Measurements from ENCODE around the gene BSG.

Gene BSG

GRCh38 chr19:610801-611480 lies 38.5 kb downstream of the BSG start:
- H3K4me3 ChIP-seq (ENCODE audit: low read depth, low read length) = peak overlapping the region; percentile 30; the same call in 1 of the 2 replicates

GRCh38 chr19:611481-611868 lies 39.1 kb downstream of the BSG start:
- no peak overlapping the region for H3K4me3 ChIP-seq (ENCODE audit: low read depth, low read length)

More at GRCh38 chr19:610801-611480, 38.5 kb downstream of the BSG start:
- Histone ChIP-seq H3K36me3 (ENCODE audit: control insufficient read depth, insufficient read depth, low read length) (peaks cover 16% of the 10 kb centered on the region), H3K9ac (ENCODE audit: low read length) (peak overlapping the region; percentile 71), H3K9me3 (ENCODE audit: control insufficient read depth, insufficient read depth, low read depth, low read length) (no peaks in the 10 kb centered on the region), H3K27me3 (ENCODE audit: control insufficient read depth, insufficient read depth, low read length) (no peaks in the 10 kb centered on the region), H3K4me1 (ENCODE audit: control insufficient read depth, insufficient read depth, low read length) (peaks cover 9% of the 10 kb centered on the region; the same call in 1 of the 2 replicates), H3K27ac (ENCODE audit: low read depth, low read length) (peak overlapping the region; percentile 11; the same call in 1 of the 2 replicates)

GRCh38 chr19:612941-613340 lies 40.5 kb downstream of the BSG start:
- Histone ChIP-seq H3K27me3 (ENCODE audit: control insufficient read depth, insufficient read depth, low read length) (no peaks in the 10 kb centered on the region), H3K9me3 (ENCODE audit: control insufficient read depth, insufficient read depth, low read depth, low read length) (no peaks in the 10 kb centered on the region), H3K4me3 (ENCODE audit: low read depth, low read length) (no peak overlapping the region), H3K36me3 (ENCODE audit: control insufficient read depth, insufficient read depth, low read length) (peaks cover 24% of the 10 kb centered on the region), H3K27ac (ENCODE audit: low read depth, low read length) (no peak overlapping the region), H3K4me1 (ENCODE audit: control insufficient read depth, insufficient read depth, low read length) (peaks cover 9% of the 10 kb centered on the region; the same call in 1 of the 2 replicates), H3K9ac (ENCODE audit: low read length) (no peak overlapping the region)

More at GRCh38 chr19:611481-611868, 39.1 kb downstream of the BSG start:
- Histone ChIP-seq H3K27ac (ENCODE audit: low read depth, low read length) (no peak overlapping the region), H3K9me3 (ENCODE audit: control insufficient read depth, insufficient read depth, low read depth, low read length) (no peaks in the 10 kb centered on the region), H3K36me3 (ENCODE audit: control insufficient read depth, insufficient read depth, low read length) (peaks cover 16% of the 10 kb centered on the region), H3K9ac (ENCODE audit: low read length) (peak overlapping the region; percentile 71), H3K27me3 (ENCODE audit: control insufficient read depth, insufficient read depth, low read length) (no peaks in the 10 kb centered on the region), H3K4me1 (ENCODE audit: control insufficient read depth, insufficient read depth, low read length) (peaks cover 9% of the 10 kb centered on the region; the same call in 1 of the 2 replicates)

GRCh38 chr19:613732-614567 lies 41.6 kb downstream of the BSG start:
- no peaks in the 10 kb centered on the region for H3K9me3 ChIP-seq (ENCODE audit: control insufficient read depth, insufficient read depth, low read depth, low read length)
- H3K36me3 ChIP-seq (ENCODE audit: control insufficient read depth, insufficient read depth, low read length) = peaks cover 34% of the 10 kb centered on the region
- H3K4me1 ChIP-seq (ENCODE audit: control insufficient read depth, insufficient read depth, low read length) = peaks cover 9% of the 10 kb centered on the region; the same call in 1 of the 2 replicates
- H3K4me3 ChIP-seq (ENCODE audit: low read depth, low read length) = no peak overlapping the region
- no peaks in the 10 kb centered on the region for H3K27me3 ChIP-seq (ENCODE audit: control insufficient read depth, insufficient read depth, low read length)
- no peak overlapping the region for H3K9ac ChIP-seq (ENCODE audit: low read length)
- no peak overlapping the region for H3K27ac ChIP-seq (ENCODE audit: low read depth, low read length)

GRCh38 chr19:615619-616018 lies 43.2 kb downstream of the BSG start:
- H3K4me1 ChIP-seq (ENCODE audit: control insufficient read depth, insufficient read depth, low read length) = peaks cover 9% of the 10 kb centered on the region; the same call in 1 of the 2 replicates

GRCh38 chr19:616062-616700 lies 43.8 kb downstream of the BSG start:
- Histone ChIP-seq H3K27me3 (ENCODE audit: control insufficient read depth, insufficient read depth, low read length) (no peaks in the 10 kb centered on the region), H3K9ac (ENCODE audit: low read length) (no peak overlapping the region), H3K9me3 (ENCODE audit: control insufficient read depth, insufficient read depth, low read depth, low read length) (no peaks in the 10 kb centered on the region), H3K4me3 (ENCODE audit: low read depth, low read length) (no peak overlapping the region), H3K4me1 (ENCODE audit: control insufficient read depth, insufficient read depth, low read length) (peaks cover 4% of the 10 kb centered on the region; the same call in 1 of the 2 replicates), H3K27ac (ENCODE audit: low read depth, low read length) (no peak overlapping the region), H3K36me3 (ENCODE audit: control insufficient read depth, insufficient read depth, low read length) (peaks cover 50% of the 10 kb centered on the region)

More at GRCh38 chr19:615619-616018, 43.2 kb downstream of the BSG start:
- no peak overlapping the region for H3K27ac ChIP-seq (ENCODE audit: low read depth, low read length)
- H3K36me3 ChIP-seq (ENCODE audit: control insufficient read depth, insufficient read depth, low read length) = peaks cover 50% of the 10 kb centered on the region
- no peak overlapping the region for H3K9ac ChIP-seq (ENCODE audit: low read length)
- no peaks in the 10 kb centered on the region for H3K27me3 ChIP-seq (ENCODE audit: control insufficient read depth, insufficient read depth, low read length)
- H3K4me3 ChIP-seq (ENCODE audit: low read depth, low read length) = peak overlapping the region; percentile 16; the same call in 1 of the 2 replicates
- no peaks in the 10 kb centered on the region for H3K9me3 ChIP-seq (ENCODE audit: control insufficient read depth, insufficient read depth, low read depth, low read length)

- Histone ChIP-seq H3K9me3 (ENCODE audit: control insufficient read depth, insufficient read depth, low read depth, low read length) (no peaks in the 10 kb centered on the region), H3K4me3 (ENCODE audit: low read depth, low read length) (no peak overlapping the region), H3K27ac (ENCODE audit: low read depth, low read length) (no peak overlapping the region), H3K27me3 (ENCODE audit: control insufficient read depth, insufficient read depth, low read length) (no peaks in the 10 kb centered on the region), H3K4me1 (ENCODE audit: control insufficient read depth, insufficient read depth, low read length) (no peaks in the 10 kb centered on the region), H3K36me3 (ENCODE audit: control insufficient read depth, insufficient read depth, low read length) (peaks cover 55% of the 10 kb centered on the region), H3K9ac (ENCODE audit: low read length) (no peak overlapping the region)
Observed at GRCh38 chr19:616747-617526, 44.5 kb downstream of the BSG start.

GRCh38 chr19:617551-618246 lies 45.3 kb downstream of the BSG start:
- no peak overlapping the region for H3K4me3 ChIP-seq (ENCODE audit: low read depth, low read length)
- H3K36me3 ChIP-seq (ENCODE audit: control insufficient read depth, insufficient read depth, low read length) = peaks cover 63% of the 10 kb centered on the region
- no peak overlapping the region for H3K27ac ChIP-seq (ENCODE audit: low read depth, low read length)
- H3K9me3 ChIP-seq (ENCODE audit: control insufficient read depth, insufficient read depth, low read depth, low read length) = no peaks in the 10 kb centered on the region
- no peaks in the 10 kb centered on the region for H3K27me3 ChIP-seq (ENCODE audit: control insufficient read depth, insufficient read depth, low read length)
- no peak overlapping the region for H3K9ac ChIP-seq (ENCODE audit: low read length)
- no peaks in the 10 kb centered on the region for H3K4me1 ChIP-seq (ENCODE audit: control insufficient read depth, insufficient read depth, low read length)

GRCh38 chr19:618247-618619 lies 45.8 kb downstream of the BSG start:
- Histone ChIP-seq H3K27ac (ENCODE audit: low read depth, low read length) (no peak overlapping the region), H3K4me1 (ENCODE audit: control insufficient read depth, insufficient read depth, low read length) (no peaks in the 10 kb centered on the region), H3K36me3 (ENCODE audit: control insufficient read depth, insufficient read depth, low read length) (peaks cover 68% of the 10 kb centered on the region), H3K27me3 (ENCODE audit: control insufficient read depth, insufficient read depth, low read length) (no peaks in the 10 kb centered on the region), H3K9ac (ENCODE audit: low read length) (no peak overlapping the region), H3K9me3 (ENCODE audit: control insufficient read depth, insufficient read depth, low read depth, low read length) (no peaks in the 10 kb centered on the region), H3K4me3 (ENCODE audit: low read depth, low read length) (no peak overlapping the region)
